Measurements from ENCODE around the gene ERAP2.
A peak's percentile ranks its signal among the peaks of the same experiment; 100 is the strongest.
"Not testable (repeated sequence)": the region's sequence is repeated elsewhere in the genome, so short reads cannot be mapped to it uniquely, and the experiment has no call there.

Gene ERAP2

GRCh38 chr5:96876292-96876850 lies at the start of gene ERAP2:
TSS of gene ERAP2 (plus strand) at chr5:96876500. CDS start at chr5:96879686, 3,186 bp downstream.
- DNase-seq, result peak in 5 of 58 donors; percentile 0 to 36 (median 13)

DNA sequence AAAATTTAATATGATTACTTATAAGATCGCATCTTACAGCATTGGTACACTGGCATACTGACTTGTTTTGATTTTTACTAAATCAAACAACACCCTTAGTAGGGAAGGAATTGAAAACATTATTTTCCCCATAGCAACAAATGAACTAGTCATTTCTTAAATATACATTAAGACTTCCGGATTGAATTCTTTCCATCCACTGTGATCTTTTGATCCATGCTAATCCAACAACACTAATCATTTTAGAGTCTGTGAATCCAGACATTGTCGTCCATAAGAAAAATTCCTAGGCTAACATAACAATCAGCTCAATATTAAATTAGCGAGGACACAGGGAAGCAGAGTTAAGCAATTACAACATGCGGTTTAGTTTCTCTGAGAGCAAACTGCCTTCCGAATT lies 47.0 kb upstream of the ERAP2 start:
- no peak for DNase-seq

DNA sequence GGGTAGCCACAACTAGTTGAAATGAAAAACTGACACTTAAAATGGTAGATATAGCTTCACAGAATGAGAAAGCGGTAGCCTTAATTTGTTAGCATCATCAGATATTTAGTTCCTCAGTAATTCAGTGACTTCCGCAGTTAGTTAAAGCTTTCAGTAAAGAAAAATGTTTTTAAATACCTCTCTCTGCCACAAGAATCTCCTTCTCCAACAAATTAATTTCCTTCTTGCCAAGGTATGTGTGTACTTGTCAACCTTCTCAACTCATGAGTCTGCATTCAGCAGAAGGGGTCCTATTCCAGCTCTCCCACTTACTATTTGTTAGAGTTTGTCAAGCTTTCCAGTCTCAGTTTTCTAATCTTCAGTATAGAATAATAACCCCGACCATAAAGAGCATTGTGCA lies 42.3 kb upstream of the ERAP2 start:
- DNase-seq, result no peak

DNA sequence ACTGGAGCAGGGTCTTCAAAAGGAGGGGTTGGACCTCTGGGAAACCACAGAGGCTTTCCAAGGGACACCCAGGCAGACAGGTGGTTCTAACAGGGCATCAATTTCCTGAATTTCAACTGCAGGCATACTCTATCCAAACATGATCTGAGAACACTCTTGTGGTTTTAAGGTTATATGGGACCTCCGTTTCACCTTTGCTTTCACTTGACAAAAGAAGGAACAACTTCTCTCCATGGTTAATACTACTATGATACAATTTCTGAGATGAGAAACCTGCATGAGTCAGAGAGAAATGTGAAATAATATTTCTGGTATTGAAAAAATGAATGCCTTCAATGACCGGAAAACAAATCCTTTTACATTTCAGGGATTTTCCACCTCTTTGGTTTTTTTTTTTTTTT lies 40.5 kb upstream of the ERAP2 start:
- DNase-seq, result no peak

- DNase-seq, result no peak
These were observed 39.5 kb upstream of the ERAP2 start for GRCh38 chr5:96836817-96837216.

DNA sequence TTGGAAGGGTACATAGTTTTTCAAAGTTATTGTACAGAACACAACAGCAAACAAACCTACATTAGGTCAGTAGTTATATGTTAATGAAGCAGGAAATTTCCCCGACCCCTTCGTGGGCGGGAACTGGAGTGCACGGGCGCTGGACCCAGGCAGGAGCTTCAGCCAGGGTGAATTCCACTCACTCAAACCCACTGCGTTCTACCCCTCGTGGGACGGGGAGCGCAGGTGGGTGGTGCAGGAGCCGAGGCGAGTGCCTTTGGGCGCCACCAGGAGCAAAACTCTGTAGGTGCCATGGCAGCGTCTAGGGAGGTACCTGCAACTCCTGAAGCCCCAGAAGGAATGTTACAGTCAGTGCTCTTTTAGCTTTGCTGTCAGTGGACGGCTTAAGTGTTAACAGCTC lies 39.0 kb upstream of the ERAP2 start:
- no peak for DNase-seq

DNA sequence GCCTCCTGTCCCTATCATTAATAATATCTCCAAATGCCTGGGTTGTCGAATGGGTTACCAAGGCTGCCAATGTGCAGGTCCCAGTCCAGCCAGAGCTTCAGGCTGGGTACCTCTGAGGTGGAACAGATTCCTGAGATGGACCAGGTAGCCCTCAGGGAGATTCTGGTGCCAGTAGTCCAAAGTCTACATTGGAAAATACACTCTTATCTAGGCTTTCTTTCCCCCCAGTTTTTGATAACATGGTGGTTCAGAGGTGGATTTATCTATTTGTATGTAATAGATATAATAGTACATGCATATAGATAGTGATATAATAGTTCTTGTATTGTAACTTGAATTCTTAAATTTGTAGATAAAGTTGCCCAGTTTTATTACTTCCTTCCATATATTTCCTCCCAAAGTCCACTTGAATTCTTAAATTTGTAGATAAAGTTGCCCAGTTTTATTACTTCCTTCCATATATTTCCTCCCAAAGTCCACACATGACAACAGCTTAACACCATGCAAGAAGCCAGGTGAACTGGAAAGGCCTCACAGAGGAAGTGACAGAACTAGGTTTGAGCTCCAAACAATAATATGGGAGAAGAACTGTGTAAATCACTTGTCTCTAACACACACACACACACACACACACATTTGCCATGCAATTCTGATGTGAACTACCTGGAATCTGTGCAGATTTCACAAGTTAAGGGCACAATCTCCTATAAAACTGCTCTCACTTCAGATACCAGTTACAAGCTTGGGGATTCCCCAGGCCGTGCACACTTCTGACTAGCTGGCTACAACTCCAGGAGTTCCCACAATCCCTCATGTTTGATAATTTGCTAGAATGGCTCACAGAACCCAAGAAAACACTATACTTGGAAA lies 37.9 kb upstream of the ERAP2 start:
- no peak for DNase-seq

DNA sequence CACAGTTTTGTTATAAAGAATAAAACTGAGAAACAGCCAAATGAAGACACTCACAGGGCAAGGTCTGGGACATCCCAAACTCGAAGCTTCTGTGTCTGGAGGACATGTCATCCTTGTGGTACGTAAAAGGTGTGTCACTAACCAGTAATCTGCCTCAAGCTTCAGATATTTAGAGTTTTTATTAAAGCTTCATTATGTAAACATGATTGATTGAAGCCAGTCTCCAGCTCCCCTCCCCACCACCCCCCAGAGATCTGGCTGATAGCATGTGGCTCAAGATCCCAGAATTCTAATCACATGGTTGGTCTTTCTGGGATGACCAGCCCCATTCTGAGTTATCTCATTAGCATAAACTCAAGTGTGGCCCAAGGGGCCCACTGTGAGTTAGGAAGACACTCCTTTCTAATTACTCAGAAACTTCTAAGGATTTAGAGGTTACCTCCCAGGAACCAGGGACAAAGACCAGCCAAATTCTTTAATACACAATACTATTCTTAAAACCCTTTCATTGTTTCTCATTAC lies 37.2 kb upstream of the ERAP2 start:
- no peak for DNase-seq

GRCh38 chr5:96841931-96842330 lies 34.4 kb upstream of the ERAP2 start:
- not testable (repeated sequence) for DNase-seq

GRCh38 chr5:96843140-96843539 lies 33.2 kb upstream of the ERAP2 start:
- no peak for DNase-seq

GRCh38 chr5:96844481-96844990 lies 31.8 kb upstream of the ERAP2 start:
- no peak for DNase-seq

DNA sequence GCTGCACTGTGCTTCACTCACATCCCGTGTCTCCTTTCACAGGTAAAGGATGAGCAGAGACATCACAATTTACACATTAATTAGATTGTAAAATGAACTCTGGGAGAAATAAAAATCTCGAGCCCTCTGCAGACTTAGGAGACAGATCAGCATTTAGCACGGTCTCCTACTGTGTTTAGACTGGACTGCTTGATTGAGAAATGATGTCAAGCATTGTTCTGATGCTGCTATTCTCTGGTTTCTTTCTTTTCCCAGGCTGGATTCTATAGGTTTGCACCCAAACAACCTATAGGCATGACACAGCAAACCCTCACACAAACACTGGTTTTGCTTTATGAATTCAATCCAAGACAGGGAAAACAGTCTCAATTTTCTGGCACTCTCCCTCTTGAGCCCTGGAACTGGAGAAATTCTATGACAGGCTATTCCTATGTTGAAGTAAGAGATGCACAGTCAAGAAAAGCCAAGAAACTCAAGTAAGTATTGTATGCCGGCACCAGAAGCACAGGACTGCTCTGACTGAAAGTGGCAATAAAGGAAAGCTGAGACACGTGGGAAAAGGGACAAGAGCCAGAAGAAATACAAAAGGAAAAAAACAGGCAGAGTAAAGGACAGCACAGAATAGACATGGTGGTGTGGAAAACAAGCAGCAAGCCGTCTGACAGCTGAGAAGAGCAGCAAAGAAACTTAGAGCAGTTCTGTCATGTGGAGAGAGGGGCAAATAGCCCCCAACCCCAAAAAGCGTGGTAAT lies 24.8 kb upstream of the ERAP2 start:
- no peak for DNase-seq

- no peak for DNase-seq
These were observed 23.5 kb upstream of the ERAP2 start for GRCh38 chr5:96852759-96853158.

DNA sequence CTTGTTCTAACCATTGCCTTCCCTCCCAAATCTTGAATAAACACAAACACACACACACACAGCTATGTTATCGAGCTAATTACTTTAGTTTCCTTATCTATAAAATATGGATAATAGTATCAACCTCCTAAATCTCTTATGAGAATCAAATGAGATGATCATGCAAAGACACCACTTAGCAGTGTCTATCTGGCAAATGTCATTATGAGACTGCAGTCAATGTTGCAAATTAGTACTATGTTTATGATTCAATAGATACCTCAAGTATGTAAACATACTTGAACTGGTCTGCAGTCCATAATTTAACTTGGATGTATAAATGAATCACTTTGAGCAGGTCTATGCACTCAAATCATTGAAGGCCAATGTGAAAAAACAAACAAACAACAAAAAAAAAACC lies 22.2 kb upstream of the ERAP2 start:
- no peak for DNase-seq

GRCh38 chr5:96855031-96855872 lies 21.0 kb upstream of the ERAP2 start:
- peak in 2 of 58 donors; percentile 7 to 11 for DNase-seq

DNA sequence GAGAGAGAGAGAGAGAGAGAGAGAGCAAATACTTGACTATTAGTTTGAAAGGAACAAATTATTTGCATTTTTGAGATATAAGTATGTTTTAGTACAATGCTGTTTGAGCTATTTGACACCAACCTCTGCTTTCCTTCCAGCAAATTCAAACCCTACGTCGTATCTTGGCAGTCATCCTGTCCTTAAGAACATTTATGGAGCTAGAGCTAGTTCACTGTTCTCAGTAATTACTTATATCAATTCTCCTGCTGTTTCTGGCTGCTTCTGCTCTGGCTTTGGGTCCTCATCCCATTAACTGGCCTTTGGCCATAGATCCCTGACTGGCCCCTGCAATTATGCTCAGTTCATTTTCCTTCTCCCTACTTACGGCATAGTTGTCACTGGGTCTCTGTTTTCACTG lies 19.9 kb upstream of the ERAP2 start:
- DNase-seq, result no peak

- no peak for DNase-seq
These were observed 18.8 kb upstream of the ERAP2 start for GRCh38 chr5:96857454-96857853.

DNA sequence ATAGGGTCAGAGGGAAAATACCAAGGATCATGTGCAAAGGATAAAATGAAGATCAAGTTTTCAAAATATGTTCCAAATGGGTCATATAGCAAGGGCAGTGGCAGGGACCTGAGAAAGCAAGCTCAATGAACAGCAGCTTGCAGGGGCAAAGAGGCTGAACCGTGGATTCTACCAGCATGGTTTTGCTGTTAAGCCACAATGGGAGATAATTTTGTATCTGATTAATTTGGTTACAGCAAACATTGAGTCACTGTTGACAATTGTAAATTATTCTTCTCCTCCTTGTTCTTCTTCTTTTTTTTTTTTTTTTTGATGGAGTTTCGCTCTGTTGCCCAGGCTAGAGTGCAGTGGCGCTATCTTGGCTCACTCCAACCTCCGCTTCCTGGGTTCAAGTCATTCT lies 18.4 kb upstream of the ERAP2 start:
- no peak for DNase-seq

DNA sequence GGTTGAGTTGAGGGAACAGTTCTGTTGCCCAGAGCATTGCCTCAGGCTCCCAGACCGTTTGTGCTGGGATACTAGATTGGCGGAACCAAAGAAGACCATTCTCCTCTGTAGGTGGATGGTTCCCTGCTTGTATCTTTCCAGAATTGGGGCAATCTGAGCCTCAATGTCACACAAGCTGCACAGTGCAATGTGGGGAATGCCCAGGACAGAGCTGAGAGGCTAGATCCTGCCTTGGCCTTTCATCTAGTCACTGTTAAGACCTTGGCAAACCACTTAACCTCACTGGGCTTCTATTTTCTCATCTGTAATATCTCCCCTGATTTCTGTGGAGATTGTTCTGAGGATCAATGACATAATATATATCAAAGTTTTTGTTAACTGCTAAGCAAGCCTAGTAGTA lies 16.9 kb upstream of the ERAP2 start:
- DNase-seq, result no peak

DNA sequence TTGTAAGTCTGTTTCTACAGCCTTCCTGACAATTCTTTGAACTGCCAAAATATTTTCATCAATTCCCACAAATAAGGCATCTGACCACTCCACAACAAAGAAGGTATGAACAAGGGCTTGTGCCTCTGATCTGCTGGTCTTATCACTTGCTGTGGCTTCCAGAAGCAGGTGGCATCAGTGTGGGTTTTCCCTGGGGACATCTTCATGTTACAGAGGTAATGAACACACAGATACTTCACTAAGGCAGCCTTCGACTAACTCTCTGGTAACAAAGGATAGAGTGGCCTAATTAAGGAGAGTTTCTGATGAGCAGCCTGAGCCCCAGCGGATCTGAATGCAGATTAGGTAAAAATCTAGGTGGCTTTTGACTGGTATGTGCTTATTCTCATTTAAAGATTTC lies 15.2 kb upstream of the ERAP2 start:
- no peak for DNase-seq

DNA sequence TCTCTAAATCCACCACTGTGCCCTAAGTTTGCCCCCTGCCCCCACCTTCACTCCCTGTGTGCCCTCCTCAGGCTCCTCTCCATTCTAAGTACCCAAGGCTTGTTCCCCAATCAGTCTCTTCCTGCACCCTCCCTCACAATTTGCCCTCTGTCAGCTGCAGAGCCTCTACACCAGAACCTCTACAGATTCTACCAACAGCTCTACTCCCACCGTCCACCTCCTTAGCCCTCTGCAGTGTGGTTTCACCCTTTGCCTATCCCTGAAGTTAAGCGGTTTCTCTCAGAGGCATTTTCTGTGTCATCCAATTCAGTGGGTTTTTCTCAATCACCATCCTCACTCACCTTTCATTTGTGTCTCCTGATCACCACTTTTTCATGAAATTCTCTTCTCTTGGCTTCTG lies 13.2 kb upstream of the ERAP2 start:
- DNase-seq, result no peak

Measured in anterior cingulate cortex (tissue), 58 donors.